ENCODE results near the gene ELMOD3. TPM values are rescaled to one million over a fixed set of nuclear protein-coding genes. Genes with fewer than 3 reads are reported as not detected.
A peak's percentile ranks its signal among the peaks of the same experiment; 100 is the strongest.

Gene ELMOD3
- total and polyA plus RNA-seq, 8 donors = 20.8 to 40.5 (median 31.8) TPM

DNA sequence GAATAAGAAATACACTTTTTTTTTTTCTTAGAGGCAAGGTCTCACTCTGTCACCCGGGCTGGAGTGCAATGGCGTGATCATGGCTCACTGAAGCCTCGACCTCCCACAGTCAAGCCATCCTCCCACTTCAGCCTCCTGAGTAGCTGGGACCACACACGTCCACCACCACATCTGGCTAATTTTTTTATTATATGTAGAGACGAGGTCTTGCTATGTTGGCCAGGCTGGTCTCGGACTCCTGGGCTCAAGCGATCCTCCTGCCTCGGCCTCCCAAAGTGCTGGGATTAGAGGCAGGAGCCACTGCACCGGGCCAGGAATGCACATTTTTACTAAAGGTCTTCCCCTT is 29.1 kb upstream of the ELMOD3 start:
- ATAC-seq (no peak), DNase-seq (no peak)
- peaks cover 0 to 45% of the 10 kb centered on the region in 2 donors for H3K36me3 ChIP-seq
- peak overlapping the region in 1 of 2 donors; percentile 99 for H3K27ac ChIP-seq
- intact Hi-C loops (cut with DNase I) = no loop called here
- H3K27me3 ChIP-seq = no peaks in the 10 kb centered on the region
- H3K4me1 ChIP-seq = peaks cover 20 to 76% of the 10 kb centered on the region in 2 donors
- no peak for TF ChIP-seq CTCF (IDR thresholded peaks at IDR 0.05)
- H3K4me3 ChIP-seq = peak overlapping the region; percentile 68 to 86
- no peaks in the 10 kb centered on the region for H3K9me3 ChIP-seq

- peak overlapping the region; percentile 96 to 99 for H3K27ac ChIP-seq
- intact Hi-C loops (cut with DNase I) = no loop called here
- peak; percentile 2 for ATAC-seq
- no peaks in the 10 kb centered on the region for H3K27me3 ChIP-seq
- H3K4me1 ChIP-seq = peaks cover 20 to 64% of the 10 kb centered on the region in 2 donors
- DNase-seq = no peak
- peaks cover 0 to 34% of the 10 kb centered on the region in 2 donors for H3K36me3 ChIP-seq
- no peaks in the 10 kb centered on the region for H3K9me3 ChIP-seq
- TF ChIP-seq CTCF (IDR thresholded peaks at IDR 0.05) = no peak
- peak overlapping the region; percentile 68 to 86 for H3K4me3 ChIP-seq
Measured at GRCh38 chr2:85326406-85327159, 28.0 kb upstream of the ELMOD3 start.

GRCh38 chr2:85327160-85327821 is 27.3 kb upstream of the ELMOD3 start:
- DNase-seq = peak in 3 of 4 donors; percentile 27 to 65 (median 43)
- Histone ChIP-seq H3K4me3 (peak overlapping the region; percentile 68 to 86), H3K36me3 (peaks cover 0 to 27% of the 10 kb centered on the region in 2 donors), H3K27me3 (no peaks in the 10 kb centered on the region), H3K27ac (peak overlapping the region; percentile 96 to 99), H3K9me3 (no peaks in the 10 kb centered on the region), H3K4me1 (peaks cover 20 to 58% of the 10 kb centered on the region in 2 donors)
- TF ChIP-seq CTCF (IDR thresholded peaks at IDR 0.05) = no peak
- intact Hi-C loops (cut with DNase I) = no loop called here
- peak; percentile 56 for ATAC-seq

DNA sequence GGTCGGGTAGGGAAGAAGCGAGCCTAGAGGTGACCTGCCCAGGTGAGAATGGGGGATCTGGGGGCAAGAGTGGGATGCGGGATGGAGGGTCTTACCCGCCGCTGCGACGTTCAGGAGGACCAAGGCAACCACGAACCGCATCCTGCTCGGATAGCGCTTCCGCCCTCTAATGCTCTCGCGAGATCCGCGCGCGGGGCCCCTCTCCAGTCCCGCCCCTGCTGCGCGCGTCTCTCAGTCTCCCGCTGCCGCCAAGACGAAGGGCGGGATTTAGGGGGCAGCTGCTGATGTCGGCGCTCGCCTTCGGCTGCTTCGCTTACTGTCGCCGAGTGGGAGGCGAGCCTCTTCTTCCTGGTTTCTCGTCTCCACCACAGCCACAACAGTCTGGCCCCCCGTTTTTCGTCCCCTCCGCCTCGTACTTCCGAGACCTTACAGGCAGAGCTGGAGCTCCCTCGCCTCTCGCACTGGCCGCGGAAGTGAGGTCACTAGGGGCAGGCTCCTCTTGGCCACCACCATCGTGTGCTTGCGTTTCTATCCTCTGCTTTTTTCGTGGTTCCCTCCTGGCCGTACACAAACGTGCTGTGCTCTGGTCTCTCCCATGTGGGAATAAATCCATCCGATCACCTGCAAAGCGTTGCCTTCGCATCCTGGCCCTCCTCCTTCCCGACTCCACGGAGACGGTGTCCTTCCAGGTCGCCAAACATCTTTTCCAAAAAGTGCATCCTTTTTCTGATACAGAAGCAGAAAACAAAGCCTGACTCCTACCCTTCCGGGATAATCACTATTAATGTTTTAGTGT is 26.5 kb upstream of the ELMOD3 start, which contains the start of gene TGOLN2:
Gene TGOLN2 (minus strand): TSS at position 168 of the 796 bp plus-strand sequence. CDS start 27 bp downstream, at position 141.
- H3K4me3 ChIP-seq = peak within 1 kb of the TSS; percentile 68 to 86
- H3K36me3 ChIP-seq = peaks cover 0 to 19% of the 10 kb centered on the region in 2 donors
- H3K27me3 ChIP-seq = no peaks in the 10 kb centered on the region
- peak within 1 kb of the TSS; percentile 96 to 99 for H3K27ac ChIP-seq
- DNase-seq (peak; percentile 92 to 98 (median 95)), ATAC-seq (peak; percentile 96)
- H3K9me3 ChIP-seq = no peaks in the 10 kb centered on the region
- no peak for TF ChIP-seq CTCF (IDR thresholded peaks at IDR 0.05)
- intact Hi-C loops (cut with DNase I) = no loop called here
- H3K4me1 ChIP-seq = peaks cover 20 to 51% of the 10 kb centered on the region in 2 donors
